Stimulated activated naive CD4-positive, alpha-beta T cell (primary cell): ENCODE data around the gene MTERF4.

Experiments used
- DNase-seq, 6 experiments: peaks; one replicate each; lab custom pipeline; 2025; lab: John Stamatoyannopoulos, UW

The MTERF4 gene

DNA sequence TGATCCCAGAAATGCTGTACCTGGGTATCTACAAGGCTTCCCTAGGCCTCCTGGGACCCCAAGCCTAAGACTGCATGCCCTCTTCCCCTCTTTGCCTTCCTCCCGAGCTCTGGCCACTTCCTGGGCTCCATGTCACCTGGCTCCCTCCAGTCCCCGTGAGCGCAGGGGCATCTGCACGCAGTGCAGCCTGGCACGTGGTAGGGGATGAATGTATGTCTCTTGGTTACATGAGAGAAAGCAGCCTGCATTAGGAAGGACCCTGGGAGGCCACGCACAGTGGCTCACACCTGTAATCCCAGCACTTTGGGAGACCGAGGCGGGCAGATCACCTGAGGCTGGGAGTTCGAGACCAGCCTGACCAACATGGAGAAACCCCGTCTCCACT lies 31.3 kb upstream of the MTERF4 start:
- DNase-seq, result no peak

GRCh38 chr2:241132538-241133435 lies 30.7 kb upstream of the MTERF4 start:
- no peak for DNase-seq

DNA sequence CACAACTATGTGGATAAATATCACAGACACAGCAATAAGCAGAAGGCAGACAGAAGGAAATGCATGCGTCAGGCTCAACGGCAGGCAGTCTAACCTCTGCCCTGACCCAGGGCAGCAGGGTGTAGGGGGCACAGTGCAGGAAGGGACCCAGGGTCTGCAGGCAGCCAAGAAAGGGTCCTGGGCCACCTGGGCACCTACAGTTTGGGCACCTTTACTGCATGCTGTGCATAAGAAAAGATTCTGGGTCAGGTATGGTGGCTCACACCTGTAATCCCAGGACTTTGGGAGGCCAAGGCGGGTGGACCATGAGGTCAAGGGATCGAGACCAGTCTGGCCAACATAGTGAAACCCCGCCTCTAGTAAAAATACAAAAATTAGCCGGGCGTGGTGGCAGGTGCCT lies 29.4 kb upstream of the MTERF4 start:
- DNase-seq, result no peak

DNA sequence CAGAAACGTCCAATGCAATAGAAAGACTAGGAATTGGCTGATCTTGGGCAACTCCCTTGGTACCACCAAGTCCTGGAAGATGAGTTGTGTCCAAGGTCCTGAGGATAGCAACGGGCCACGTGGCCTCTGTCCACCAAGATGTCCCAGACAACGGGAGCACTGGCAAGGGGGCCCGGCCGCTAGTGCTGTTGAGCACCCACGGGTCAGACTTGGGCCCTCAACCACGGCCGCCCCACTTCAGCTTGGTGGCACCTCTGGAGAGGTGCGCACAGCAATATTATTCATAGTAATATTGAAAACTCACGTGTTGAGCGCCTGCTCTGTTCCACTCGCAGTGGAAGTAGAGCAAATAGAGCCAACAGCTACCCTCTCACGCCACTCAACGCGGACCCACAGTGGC lies 28.2 kb upstream of the MTERF4 start:
- DNase-seq, result no peak

- no peak for DNase-seq
Measured at GRCh38 chr2:241129086-241129871, 27.2 kb upstream of the MTERF4 start.

DNA sequence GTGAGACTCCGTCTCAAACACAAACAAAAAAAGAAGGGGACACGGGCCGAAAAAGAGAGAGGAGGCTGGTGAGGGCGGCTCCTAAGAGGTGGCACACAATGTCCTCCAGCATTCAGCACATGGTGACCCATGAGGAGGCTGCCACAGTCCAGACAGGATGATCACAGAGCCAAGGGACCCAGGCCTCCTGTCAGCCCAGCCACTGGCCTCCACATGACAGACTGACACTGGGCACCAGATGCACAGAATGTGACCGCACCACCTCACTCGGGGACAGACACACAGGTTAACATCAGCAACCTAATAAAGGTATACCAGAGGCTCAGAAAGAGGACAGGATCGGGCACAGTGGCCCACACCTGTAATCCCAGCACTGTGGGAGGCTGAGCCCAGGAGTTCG lies 26.2 kb upstream of the MTERF4 start:
- no peak for DNase-seq

DNA sequence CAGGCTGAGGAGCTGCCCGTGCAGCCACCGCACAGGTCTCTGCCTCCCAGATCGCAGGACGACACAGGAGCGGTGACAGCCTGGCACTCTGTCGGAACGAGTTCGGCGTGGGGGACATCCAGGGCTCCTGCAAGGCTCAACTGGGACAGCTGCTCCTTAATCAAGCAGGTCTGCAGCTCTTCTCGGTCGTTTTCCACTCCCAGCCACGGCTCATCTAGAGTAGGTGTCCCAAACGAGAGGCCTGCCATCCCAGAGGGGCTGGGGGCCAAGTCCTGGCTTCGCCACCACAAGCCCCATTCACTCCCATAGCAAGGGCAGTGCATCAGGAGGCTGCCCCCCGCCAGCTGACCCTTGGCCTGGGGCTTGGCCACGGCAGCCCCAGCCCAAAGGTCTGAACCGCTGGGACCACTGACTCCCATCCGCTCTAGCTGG lies 24.7 kb upstream of the MTERF4 start:
- DNase-seq, result no peak

GRCh38 chr2:241126201-241126611 lies 24.1 kb upstream of the MTERF4 start:
- no peak for DNase-seq

GRCh38 chr2:241125626-241126025 lies 23.5 kb upstream of the MTERF4 start:
- DNase-seq, result no peak

DNA sequence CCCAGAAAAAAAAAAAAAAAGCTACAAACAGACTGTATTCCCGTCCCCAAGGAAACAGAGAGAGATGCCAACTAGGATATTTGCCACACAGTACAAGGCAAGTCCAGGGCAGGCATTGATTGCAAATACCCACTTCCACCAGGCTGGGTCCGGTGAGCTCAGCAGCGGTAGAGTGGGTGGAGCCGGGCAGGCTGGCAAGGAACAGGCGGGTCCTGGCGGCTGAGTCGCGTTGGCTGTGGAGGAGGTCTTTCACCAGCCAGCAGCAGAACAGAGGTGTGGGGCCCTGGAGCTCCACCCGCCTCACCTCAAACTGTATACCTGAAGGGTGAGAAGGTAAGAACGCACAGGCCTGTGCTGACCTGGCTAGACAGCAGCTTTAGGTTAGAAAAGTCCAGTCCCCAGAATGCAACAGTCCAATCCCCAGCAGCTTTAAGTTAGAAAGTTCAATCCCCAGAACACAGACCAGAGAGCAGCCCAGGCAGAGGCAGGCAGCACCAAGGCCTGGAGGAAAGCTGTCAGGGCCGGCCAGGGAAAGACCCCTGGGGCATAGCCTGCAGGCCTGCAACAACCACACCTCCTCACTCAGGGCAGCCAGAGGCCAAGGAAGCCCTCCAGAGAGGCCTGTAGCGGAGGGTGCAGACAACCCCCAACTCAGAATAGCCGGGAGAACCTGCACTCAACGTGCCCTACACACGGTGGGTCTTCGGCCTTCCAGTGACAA lies 21.9 kb upstream of the MTERF4 start:
- no peak for DNase-seq

GRCh38 chr2:241122376-241123002 lies 20.4 kb upstream of the MTERF4 start:
- no peak for DNase-seq

GRCh38 chr2:241121008-241121407 lies 18.9 kb upstream of the MTERF4 start:
- DNase-seq, result no peak

- no peak for DNase-seq
Measured at GRCh38 chr2:241120440-241120839, 18.4 kb upstream of the MTERF4 start.

GRCh38 chr2:241118737-241119505 lies 16.8 kb upstream of the MTERF4 start:
- DNase-seq, result no peak

GRCh38 chr2:241116606-241117560 lies 14.8 kb upstream of the MTERF4 start:
- no peak for DNase-seq

- DNase-seq, result no peak
Measured at GRCh38 chr2:241115361-241115760, 13.3 kb upstream of the MTERF4 start.

DNA sequence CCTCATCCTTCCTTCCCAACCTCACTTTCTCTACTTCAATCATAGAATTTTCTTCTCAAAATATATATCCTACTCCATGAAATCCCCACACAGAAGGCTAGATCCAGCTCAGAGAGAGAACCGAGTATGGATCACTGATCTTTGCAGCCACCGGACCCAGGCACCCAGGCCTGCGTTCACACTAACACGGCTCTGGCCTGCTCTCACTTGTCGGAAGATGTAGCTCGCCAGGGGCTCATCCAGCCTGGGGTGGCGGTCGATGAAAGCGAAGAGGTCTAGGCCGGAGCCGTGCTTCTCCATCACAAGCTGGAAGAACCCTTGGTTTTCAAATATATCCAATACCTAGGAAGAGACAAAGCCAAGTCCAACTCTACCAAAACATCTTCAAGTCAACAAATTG lies 12.7 kb upstream of the MTERF4 start:
- no peak for DNase-seq

DNA sequence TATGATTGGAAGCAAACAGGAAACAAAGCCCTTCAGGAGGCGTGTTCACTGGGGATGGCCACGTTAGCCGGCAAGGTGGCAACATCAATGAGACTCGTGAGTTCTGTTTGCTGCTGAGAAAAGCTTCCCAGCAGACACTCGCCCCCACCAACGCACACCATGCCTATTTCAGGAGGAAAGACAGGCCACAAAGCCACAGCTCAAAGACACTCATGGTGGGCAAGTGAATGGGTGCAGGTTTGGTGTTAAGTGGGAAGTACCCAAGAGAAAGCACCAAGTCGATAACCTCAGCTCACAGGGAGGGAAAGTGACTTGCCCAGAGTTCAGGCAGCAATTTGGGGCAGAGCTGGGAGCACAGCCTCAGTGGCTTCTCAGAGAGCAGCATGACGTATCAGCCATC lies 10.5 kb upstream of the MTERF4 start:
- peak in 4 of 6 experiments; percentile 18 to 35 (median 22) for DNase-seq

DNA sequence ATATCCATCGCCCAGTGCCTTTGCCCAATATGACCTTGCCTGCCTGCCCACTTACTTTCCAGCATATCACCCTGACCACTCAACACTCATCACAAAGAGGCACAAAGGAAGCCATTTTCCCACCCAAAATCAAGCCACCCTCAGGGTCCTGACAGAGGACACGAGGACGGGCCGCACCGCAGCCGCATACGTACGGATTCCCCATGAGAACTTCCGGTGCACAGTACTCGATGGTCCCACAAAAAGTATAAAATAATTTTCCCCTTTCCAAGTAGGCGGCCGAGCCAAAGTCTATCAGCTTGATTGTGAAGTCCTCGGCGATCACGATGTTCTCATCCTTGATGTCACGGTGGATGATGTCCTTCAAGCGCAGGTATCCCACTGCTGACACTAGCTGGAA lies 10.0 kb upstream of the MTERF4 start:
- no peak for DNase-seq

DNA sequence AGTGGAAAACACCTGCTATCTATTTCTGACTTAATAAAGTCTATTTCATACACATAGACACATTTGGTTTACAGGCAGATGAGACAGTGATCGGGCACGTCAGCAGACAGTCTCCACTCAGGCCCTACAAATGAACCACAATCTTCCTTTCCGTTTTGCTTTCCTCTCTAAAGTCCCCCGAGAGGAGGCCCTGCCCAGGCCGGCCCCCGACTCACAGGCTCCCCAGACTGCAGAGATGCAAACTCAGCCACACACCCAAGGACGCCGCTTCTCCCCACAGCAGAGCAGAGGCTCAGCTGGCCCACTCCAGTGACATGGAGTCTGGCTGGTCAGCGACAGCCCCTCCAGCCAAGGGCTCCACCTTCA lies 9.3 kb upstream of the MTERF4 start:
- DNase-seq, result no peak
